GM23338 (cell line): ENCODE measurements around the gene SCN9A. TPM values are rescaled to one million over a fixed set of nuclear protein-coding genes. Genes with fewer than 3 reads are reported as not detected.

ENCODE experiments used
- ATAC-seq: fragments of 200-7000 bp; cut with Tn5 transposase; 3 replicates; pipeline ENCODE4 v1.9.1; 2020
- DNase-seq: peaks from one replicate; pipeline ENCODE4 v3.0.0-alpha.2; 2015; ENCODE audit warnings: low spot score
- H2AFZ ChIP-seq: fragments of 200-600 bp; sonication (generic); 2 replicates; pipeline ENCODE4 v1.8.0; 2016; ENCODE audit warnings: antibody characterized with exemption, mild to moderate bottlenecking, moderate library complexity
- H3F3A ChIP-seq: fragments of 200-600 bp; sonication (generic); replicated peaks from 2 replicates; pipeline ENCODE4 v1.8.0; 2017; ENCODE audit warnings: antibody characterized with exemption, mixed run types, low read depth
- H3K27ac ChIP-seq: fragments of 200-600 bp; sonication (generic); 2 replicates; pipeline ENCODE4 v1.6.1; 2016; ENCODE audit warnings: low read depth
- H3K27me3 ChIP-seq: fragments of 200-600 bp; sonication (generic); 2 replicates; pipeline ENCODE4 v1.8.0; 2016; ENCODE audit warnings: mild to moderate bottlenecking, mixed run types, moderate library complexity; ENCODE audit not compliant: insufficient read depth
- H3K36me3 ChIP-seq: fragments of 200-600 bp; sonication (generic); 2 replicates; pipeline ENCODE4 v1.8.0; 2016; ENCODE audit warnings: mild to moderate bottlenecking; ENCODE audit not compliant: insufficient read depth
- H3K4me1 ChIP-seq: fragments of 200-600 bp; sonication (generic); 2 replicates; pipeline ENCODE4 v1.8.0; 2016; ENCODE audit warnings: mild to moderate bottlenecking, moderate library complexity; ENCODE audit not compliant: insufficient read depth
- H3K4me2 ChIP-seq: fragments of 200-600 bp; sonication (generic); 2 replicates; pipeline ENCODE4 v1.7.1; 2017; ENCODE audit warnings: mixed run types
- H3K4me3 ChIP-seq: fragments of 200-600 bp; sonication (generic); 2 replicates; pipeline ENCODE4 v1.6.1; 2016; ENCODE audit warnings: mixed run types
- H3K79me2 ChIP-seq: fragments of 200-600 bp; sonication (generic); replicated peaks from 2 replicates; pipeline ENCODE4 v1.8.0; 2017; ENCODE audit warnings: mild to moderate bottlenecking; ENCODE audit not compliant: insufficient read depth
- H3K9me2 ChIP-seq: fragments of 200-600 bp; sonication (generic); 2 replicates; pipeline ENCODE4 v1.8.0; 2017; ENCODE audit not compliant: insufficient read depth
- H4K20me1 ChIP-seq: fragments of 200-600 bp; sonication (generic); replicated peaks from 2 replicates; pipeline ENCODE4 v1.8.0; 2017; ENCODE audit warnings: mild to moderate bottlenecking; ENCODE audit not compliant: insufficient read depth
- H3K27ac Mint-ChIP-seq: 2 replicates; pipeline ENCODE4 v1.8.0; 2020; ENCODE audit warnings: inconsistent platforms, mild to moderate bottlenecking, moderate library complexity, mixed read lengths
- H3K27me3 Mint-ChIP-seq: 3 replicates; pipeline ENCODE4 v1.8.0; 2022; ENCODE audit warnings: low read depth, mild to moderate bottlenecking, moderate library complexity, mixed read lengths, inconsistent platforms; ENCODE audit not compliant: insufficient read depth, poor library complexity
- H3K36me3 Mint-ChIP-seq: 3 replicates; pipeline ENCODE4 v1.8.0; 2021; ENCODE audit warnings: low read depth, mild to moderate bottlenecking, inconsistent platforms, moderate library complexity, mixed read lengths
- H3K4me1 Mint-ChIP-seq: 3 replicates; pipeline ENCODE4 v1.8.0; 2020; ENCODE audit warnings: mild to moderate bottlenecking, inconsistent platforms, mixed read lengths
- H3K4me3 Mint-ChIP-seq: 3 replicates; pipeline ENCODE4 v1.8.0; 2021; ENCODE audit warnings: moderate library complexity, mild to moderate bottlenecking, inconsistent platforms, mixed read lengths
- H3K9me3 Mint-ChIP-seq: 3 replicates; pipeline ENCODE4 v1.8.0; 2020; ENCODE audit warnings: moderate library complexity, mild to moderate bottlenecking, inconsistent platforms, mixed read lengths
- CREB1 ChIP-seq: fragments of 250-450 bp; sonication (Bioruptor Pico); IDR thresholded peaks from 2 replicates; pipeline ENCODE4 v1.5.0; 2020; ENCODE audit warnings: low read depth, mild to moderate bottlenecking, moderate library complexity
- ETS1 ChIP-seq: IDR thresholded peaks from 2 replicates; pipeline ENCODE4 v1.6.1; 2016; ENCODE audit warnings: antibody characterized with exemption
- EZH2 ChIP-seq: fragments of 200-600 bp; sonication (generic); IDR thresholded peaks from one replicate; pipeline ENCODE4 v1.8.0; 2017; ENCODE audit warnings: antibody characterized with exemption, mild to moderate bottlenecking, low read depth; ENCODE audit not compliant: unreplicated experiment
- EZH2phosphoT487 ChIP-seq: fragments of 200-600 bp; sonication (generic); IDR thresholded peaks from one replicate; pipeline ENCODE4 v1.8.1; 2018; ENCODE audit warnings: antibody characterized with exemption; ENCODE audit not compliant: unreplicated experiment
- JUNB ChIP-seq: IDR thresholded peaks from one replicate; pipeline ENCODE4 v1.6.1; 2016; ENCODE audit warnings: antibody characterized with exemption; ENCODE audit not compliant: unreplicated experiment
- NANOG ChIP-seq: IDR thresholded peaks from 2 replicates; pipeline ENCODE4 v1.6.1; 2016; ENCODE audit warnings: antibody characterized with exemption, borderline replicate concordance
- POLR2AphosphoS5 ChIP-seq: IDR thresholded peaks from 2 replicates; pipeline ENCODE4 v1.6.1; 2016; ENCODE audit warnings: antibody characterized with exemption, low read depth
- STAT1 ChIP-seq: IDR thresholded peaks from one replicate; pipeline ENCODE4 v1.6.1; 2016; ENCODE audit warnings: antibody characterized with exemption; ENCODE audit not compliant: unreplicated experiment
- ZNF114 ChIP-seq: fragments of 250-450 bp; sonication (Bioruptor Pico); IDR thresholded peaks from 2 replicates; pipeline ENCODE4 v1.5.0; 2020; ENCODE audit warnings: mild to moderate bottlenecking, moderate library complexity
- ZNF331 ChIP-seq: fragments of 250-450 bp; sonication (Bioruptor Pico); IDR thresholded peaks from 2 replicates; pipeline ENCODE4 v1.5.0; 2020; ENCODE audit warnings: low read depth, mild to moderate bottlenecking, moderate library complexity
- ZNF462 ChIP-seq: fragments of 250-450 bp; sonication (Bioruptor Pico); IDR thresholded peaks from 2 replicates; pipeline ENCODE4 v1.5.0; 2020; ENCODE audit warnings: mild to moderate bottlenecking, moderate library complexity
- polyA plus RNA-seq: library from polyadenylated mRNA; unstranded; fragments of >200 nt; fragmentation: Nextera tagmentation; extraction: Ambion mirVana; gene quantifications from 2 replicates; pipeline ENCODE4 v1.2.1, GENCODE V29; 2016
- total RNA-seq: library from RNA; depleted of rRNA; stranded (reverse); fragments of >200 nt; shearing (Covaris generic); gene quantifications from 2 replicates; pipeline ENCODE4 v1.2.3, GENCODE V29; 2014
- TF ChIP-seq, protein P1 (sequence below), 2 experiments: fragments of 200-600 bp in 1 of 2; sonication (generic) in 1 of 2; conservative IDR thresholded peaks; 2 replicates each; pipeline versions ENCODE4 v1.5.1 to v1.6.1; 2016 to 2017; ENCODE audit warnings: antibody characterized with exemption in 2 of 2, low read depth in 2 of 2, mild to moderate bottlenecking in 2 of 2, moderate library complexity in 1 of 2
- TF ChIP-seq, protein P2 (sequence below): IDR thresholded peaks from one replicate; pipeline ENCODE4 v1.6.1; 2018; ENCODE audit warnings: antibody characterized with exemption; ENCODE audit not compliant: unreplicated experiment

Gene SCN9A
- total and polyA plus RNA-seq, 2 experiments from 2014 or later, result 8.8 to 9.5 TPM

- Histone ChIP-seq H3K27me3 (no peaks in the 10 kb centered on the region), H3K4me1 (no peaks in the 10 kb centered on the region), H2AFZ (no peak overlapping the region), H3K27ac (no peak overlapping the region), H3F3A (no peaks in the 10 kb centered on the region), H3K4me2 (no peak overlapping the region), H3K36me3 (no peaks in the 10 kb centered on the region), H3K79me2 (no peaks in the 10 kb centered on the region), H4K20me1 (no peaks in the 10 kb centered on the region), H3K9me2 (no peaks in the 10 kb centered on the region), H3K4me3 (no peak overlapping the region)
- Mint-ChIP-seq H3K27ac (no peak overlapping the region), H3K27me3 (peaks cover 2% of the 10 kb centered on the region), H3K4me3 (no peak overlapping the region), H3K36me3 (peaks cover 3% of the 10 kb centered on the region; the same call in 1 of the 3 replicates), H3K4me1 (no peaks in the 10 kb centered on the region), H3K9me3 (peaks cover 6% of the 10 kb centered on the region; the same call in 2 of the 3 replicates)
- DNase-seq, result no peak
- no peak for ATAC-seq
- TF ChIP-seq ZNF114 (CRISPR knock-in tag) (no peak), POLR2AphosphoS5 (no peak), STAT1 (no peak), NANOG (no peak), CREB1 (CRISPR knock-in tag) (no peak), EZH2phosphoT487 (no peak), EZH2 (no peak), ETS1 (no peak), ZNF462 (CRISPR knock-in tag) (no peak), JUNB (no peak), ZNF331 (CRISPR knock-in tag) (no peak)
- TF ChIP-seq, protein P1, sequence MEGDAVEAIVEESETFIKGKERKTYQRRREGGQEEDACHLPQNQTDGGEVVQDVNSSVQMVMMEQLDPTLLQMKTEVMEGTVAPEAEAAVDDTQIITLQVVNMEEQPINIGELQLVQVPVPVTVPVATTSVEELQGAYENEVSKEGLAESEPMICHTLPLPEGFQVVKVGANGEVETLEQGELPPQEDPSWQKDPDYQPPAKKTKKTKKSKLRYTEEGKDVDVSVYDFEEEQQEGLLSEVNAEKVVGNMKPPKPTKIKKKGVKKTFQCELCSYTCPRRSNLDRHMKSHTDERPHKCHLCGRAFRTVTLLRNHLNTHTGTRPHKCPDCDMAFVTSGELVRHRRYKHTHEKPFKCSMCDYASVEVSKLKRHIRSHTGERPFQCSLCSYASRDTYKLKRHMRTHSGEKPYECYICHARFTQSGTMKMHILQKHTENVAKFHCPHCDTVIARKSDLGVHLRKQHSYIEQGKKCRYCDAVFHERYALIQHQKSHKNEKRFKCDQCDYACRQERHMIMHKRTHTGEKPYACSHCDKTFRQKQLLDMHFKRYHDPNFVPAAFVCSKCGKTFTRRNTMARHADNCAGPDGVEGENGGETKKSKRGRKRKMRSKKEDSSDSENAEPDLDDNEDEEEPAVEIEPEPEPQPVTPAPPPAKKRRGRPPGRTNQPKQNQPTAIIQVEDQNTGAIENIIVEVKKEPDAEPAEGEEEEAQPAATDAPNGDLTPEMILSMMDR (conservative IDR thresholded peaks at IDR 0.05; ENCODE audit: low read depth in 2 of 2), result no peak
- TF ChIP-seq, protein P2, sequence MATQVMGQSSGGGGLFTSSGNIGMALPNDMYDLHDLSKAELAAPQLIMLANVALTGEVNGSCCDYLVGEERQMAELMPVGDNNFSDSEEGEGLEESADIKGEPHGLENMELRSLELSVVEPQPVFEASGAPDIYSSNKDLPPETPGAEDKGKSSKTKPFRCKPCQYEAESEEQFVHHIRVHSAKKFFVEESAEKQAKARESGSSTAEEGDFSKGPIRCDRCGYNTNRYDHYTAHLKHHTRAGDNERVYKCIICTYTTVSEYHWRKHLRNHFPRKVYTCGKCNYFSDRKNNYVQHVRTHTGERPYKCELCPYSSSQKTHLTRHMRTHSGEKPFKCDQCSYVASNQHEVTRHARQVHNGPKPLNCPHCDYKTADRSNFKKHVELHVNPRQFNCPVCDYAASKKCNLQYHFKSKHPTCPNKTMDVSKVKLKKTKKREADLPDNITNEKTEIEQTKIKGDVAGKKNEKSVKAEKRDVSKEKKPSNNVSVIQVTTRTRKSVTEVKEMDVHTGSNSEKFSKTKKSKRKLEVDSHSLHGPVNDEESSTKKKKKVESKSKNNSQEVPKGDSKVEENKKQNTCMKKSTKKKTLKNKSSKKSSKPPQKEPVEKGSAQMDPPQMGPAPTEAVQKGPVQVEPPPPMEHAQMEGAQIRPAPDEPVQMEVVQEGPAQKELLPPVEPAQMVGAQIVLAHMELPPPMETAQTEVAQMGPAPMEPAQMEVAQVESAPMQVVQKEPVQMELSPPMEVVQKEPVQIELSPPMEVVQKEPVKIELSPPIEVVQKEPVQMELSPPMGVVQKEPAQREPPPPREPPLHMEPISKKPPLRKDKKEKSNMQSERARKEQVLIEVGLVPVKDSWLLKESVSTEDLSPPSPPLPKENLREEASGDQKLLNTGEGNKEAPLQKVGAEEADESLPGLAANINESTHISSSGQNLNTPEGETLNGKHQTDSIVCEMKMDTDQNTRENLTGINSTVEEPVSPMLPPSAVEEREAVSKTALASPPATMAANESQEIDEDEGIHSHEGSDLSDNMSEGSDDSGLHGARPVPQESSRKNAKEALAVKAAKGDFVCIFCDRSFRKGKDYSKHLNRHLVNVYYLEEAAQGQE, result no peak
Measured at GRCh38 chr2:166211079-166211478, 164.7 kb downstream of the SCN9A start.
